ENCODE results near the gene RNF26.

GRCh38 chr11:119324189-119324588 lies 10.1 kb upstream of the RNF26 start:
- no peak for TF ChIP-seq CTCF (IDR thresholded peaks at IDR 0.05; ENCODE audit: extremely low read depth in 1 of 2, insufficient read depth in 1 of 2, low read depth in 1 of 2, low read length in 2 of 2)
- no peak for TF ChIP-seq EZH2 (IDR thresholded peaks at IDR 0.05; ENCODE audit: borderline replicate concordance, low read depth, low read length, severe bottlenecking)
- no peak for TF ChIP-seq POLR2A (IDR thresholded peaks at IDR 0.05; ENCODE audit: low read depth, low read length)
- no peak for TF ChIP-seq MAX (IDR thresholded peaks at IDR 0.05; ENCODE audit: insufficient read depth, insufficient read length)
- TF ChIP-seq JUN (IDR thresholded peaks at IDR 0.05; ENCODE audit: borderline replicate concordance, insufficient read depth, insufficient read length, low read depth) = no peak
